Measurements from ENCODE around the gene SETD1A. TPM values are rescaled to one million over a fixed set of nuclear protein-coding genes. Genes with fewer than 3 reads are reported as not detected.
A peak's percentile ranks its signal among the peaks of the same experiment; 100 is the strongest.

Gene SETD1A
- total and polyA plus RNA-seq, 9 of the 15 experiments (the other 6 are each of a cell fraction or from before 2014, with no cell fraction given) = 0.08 to 36.0 (median 4.2) TPM

- TF ChIP-seq ZNF407 (IDR thresholded peaks at IDR 0.05; ENCODE audit: low read depth) (no peak), CBX5 (IDR thresholded peaks at IDR 0.05; ENCODE audit: borderline replicate concordance, low read depth) (no peak), THAP12 (CRISPR knock-in tag; IDR thresholded peaks at IDR 0.05) (no peak), RAD21 (CRISPR knock-in tag; conservative IDR thresholded peaks at IDR 0.05 in 1 of 2, IDR thresholded peaks at IDR 0.05 in 1 of 2) (peak; percentile 66 to 80), THRAP3 (IDR thresholded peaks at IDR 0.05; ENCODE audit: borderline replicate concordance) (no peak), HOMEZ (CRISPR knock-in tag; IDR thresholded peaks at IDR 0.05) (no peak), HMG20A (CRISPR knock-in tag; conservative IDR thresholded peaks at IDR 0.05) (no peak), YBX1 (IDR thresholded peaks at IDR 0.05) (no peak), IRF9 (tag; IDR thresholded peaks at IDR 0.05) (no peak), SAP30 (IDR thresholded peaks at IDR 0.05; ENCODE audit: borderline replicate concordance, insufficient read depth, low read depth, low read length, poor library complexity, severe bottlenecking) (no peak), ARID3B (CRISPR knock-in tag; IDR thresholded peaks at IDR 0.05; ENCODE audit: borderline replicate concordance) (no peak)
Measured at GRCh38 chr16:30934827-30935557, 22.6 kb upstream of the SETD1A start (continued).
